ENCODE results near the gene CACNA1E.

Gene CACNA1E

DNA sequence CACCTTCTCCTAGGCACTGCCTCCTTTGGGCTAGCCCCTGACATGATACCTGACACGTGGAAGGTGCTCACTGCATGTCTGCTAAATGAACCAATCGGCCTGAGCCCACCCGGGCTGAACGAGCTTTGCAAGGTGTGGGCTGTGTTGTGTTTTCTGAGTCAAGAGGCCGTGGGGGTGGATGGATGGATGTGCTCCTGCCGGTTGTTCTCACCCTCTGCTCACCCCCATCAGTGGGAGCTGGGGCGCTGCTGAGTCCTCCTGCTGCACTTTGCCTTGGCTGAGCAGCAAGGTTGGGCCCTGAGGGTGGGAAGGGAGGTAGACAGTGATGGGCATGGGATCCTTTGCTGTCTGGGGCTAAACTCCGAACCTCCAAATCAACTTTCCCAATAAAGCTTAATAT, 6.7 kb upstream of the CACNA1E start:
- Mint-ChIP-seq H3K27ac (no peak overlapping the region), H3K9me3 (no peaks in the 10 kb centered on the region), H3K4me1 (peaks cover 12% of the 10 kb centered on the region), H3K4me3 (no peak overlapping the region), H3K36me3 (ENCODE audit: low read depth) (no peaks in the 10 kb centered on the region), H3K27me3 (ENCODE audit: low read depth, poor library complexity) (peaks cover 18% of the 10 kb centered on the region)
- TF ChIP-seq, protein P1, sequence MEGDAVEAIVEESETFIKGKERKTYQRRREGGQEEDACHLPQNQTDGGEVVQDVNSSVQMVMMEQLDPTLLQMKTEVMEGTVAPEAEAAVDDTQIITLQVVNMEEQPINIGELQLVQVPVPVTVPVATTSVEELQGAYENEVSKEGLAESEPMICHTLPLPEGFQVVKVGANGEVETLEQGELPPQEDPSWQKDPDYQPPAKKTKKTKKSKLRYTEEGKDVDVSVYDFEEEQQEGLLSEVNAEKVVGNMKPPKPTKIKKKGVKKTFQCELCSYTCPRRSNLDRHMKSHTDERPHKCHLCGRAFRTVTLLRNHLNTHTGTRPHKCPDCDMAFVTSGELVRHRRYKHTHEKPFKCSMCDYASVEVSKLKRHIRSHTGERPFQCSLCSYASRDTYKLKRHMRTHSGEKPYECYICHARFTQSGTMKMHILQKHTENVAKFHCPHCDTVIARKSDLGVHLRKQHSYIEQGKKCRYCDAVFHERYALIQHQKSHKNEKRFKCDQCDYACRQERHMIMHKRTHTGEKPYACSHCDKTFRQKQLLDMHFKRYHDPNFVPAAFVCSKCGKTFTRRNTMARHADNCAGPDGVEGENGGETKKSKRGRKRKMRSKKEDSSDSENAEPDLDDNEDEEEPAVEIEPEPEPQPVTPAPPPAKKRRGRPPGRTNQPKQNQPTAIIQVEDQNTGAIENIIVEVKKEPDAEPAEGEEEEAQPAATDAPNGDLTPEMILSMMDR (IDR thresholded peaks at IDR 0.05): no peak
- DNase-seq: no peak

DNA sequence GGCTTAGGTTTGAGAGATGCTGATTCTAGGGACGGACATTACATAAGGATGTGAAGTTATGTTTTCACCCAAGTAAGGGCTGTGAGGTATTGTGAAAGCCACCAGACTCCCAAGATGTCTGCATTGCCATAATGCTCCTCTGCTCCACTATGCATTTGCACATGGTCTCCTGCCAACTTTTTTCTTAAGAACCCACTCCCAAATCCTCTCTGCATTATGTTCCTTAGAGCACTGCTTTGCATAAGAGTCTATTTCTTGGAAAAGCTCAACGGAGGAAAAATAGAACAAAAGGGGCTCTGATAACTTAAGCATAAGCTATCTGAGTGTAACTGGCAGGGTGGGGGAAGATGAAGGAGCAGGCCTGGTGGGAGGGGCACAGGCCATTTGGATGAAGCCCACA, 5.0 kb upstream of the CACNA1E start:
- TF ChIP-seq, protein P1 (IDR thresholded peaks at IDR 0.05): no peak
- H3K4me3 Mint-ChIP-seq: no peak overlapping the region
- H3K27me3 Mint-ChIP-seq (ENCODE audit: low read depth, poor library complexity): peaks cover 33% of the 10 kb centered on the region
- DNase-seq: no peak
- no peaks in the 10 kb centered on the region for H3K9me3 Mint-ChIP-seq
- H3K4me1 Mint-ChIP-seq: peaks cover 19% of the 10 kb centered on the region
- no peak overlapping the region for H3K27ac Mint-ChIP-seq
- no peaks in the 10 kb centered on the region for H3K36me3 Mint-ChIP-seq (ENCODE audit: low read depth)

DNA sequence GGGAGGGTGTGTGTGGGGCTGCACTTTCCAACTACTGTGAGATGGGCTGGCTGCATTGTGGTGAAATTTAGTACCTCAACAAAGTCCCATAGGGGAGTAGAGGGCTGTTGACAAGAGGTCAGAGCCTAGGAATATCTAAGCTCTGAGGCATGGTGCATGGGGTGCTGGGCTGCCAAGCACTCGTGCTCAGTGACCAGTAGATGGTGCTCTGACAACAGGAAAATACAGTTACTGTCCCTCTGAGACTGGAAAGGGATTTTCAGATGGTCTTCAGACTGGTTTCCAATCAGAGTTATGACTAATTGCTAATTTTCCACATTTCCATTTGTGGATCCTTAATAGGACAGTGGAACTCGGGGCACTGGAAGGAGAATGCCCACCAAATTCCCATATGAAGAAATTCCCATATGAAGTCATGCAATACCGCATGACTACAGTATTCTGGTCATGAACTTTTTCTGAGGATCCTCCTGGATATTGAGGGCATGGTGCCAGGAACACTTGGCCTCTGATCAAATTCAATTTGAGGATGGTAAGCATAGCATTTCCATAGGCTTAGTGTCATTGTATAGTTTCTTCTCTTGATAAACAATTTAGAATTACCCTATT, 4.1 kb upstream of the CACNA1E start:
- H3K4me1 Mint-ChIP-seq: peaks cover 29% of the 10 kb centered on the region
- peaks cover 43% of the 10 kb centered on the region for H3K27me3 Mint-ChIP-seq (ENCODE audit: low read depth, poor library complexity)
- peak; percentile 50 for DNase-seq
- no peak overlapping the region for H3K4me3 Mint-ChIP-seq
- H3K36me3 Mint-ChIP-seq (ENCODE audit: low read depth): no peaks in the 10 kb centered on the region
- no peak overlapping the region for H3K27ac Mint-ChIP-seq
- TF ChIP-seq, protein P1 (IDR thresholded peaks at IDR 0.05): peak; percentile 71
- no peaks in the 10 kb centered on the region for H3K9me3 Mint-ChIP-seq

DNA sequence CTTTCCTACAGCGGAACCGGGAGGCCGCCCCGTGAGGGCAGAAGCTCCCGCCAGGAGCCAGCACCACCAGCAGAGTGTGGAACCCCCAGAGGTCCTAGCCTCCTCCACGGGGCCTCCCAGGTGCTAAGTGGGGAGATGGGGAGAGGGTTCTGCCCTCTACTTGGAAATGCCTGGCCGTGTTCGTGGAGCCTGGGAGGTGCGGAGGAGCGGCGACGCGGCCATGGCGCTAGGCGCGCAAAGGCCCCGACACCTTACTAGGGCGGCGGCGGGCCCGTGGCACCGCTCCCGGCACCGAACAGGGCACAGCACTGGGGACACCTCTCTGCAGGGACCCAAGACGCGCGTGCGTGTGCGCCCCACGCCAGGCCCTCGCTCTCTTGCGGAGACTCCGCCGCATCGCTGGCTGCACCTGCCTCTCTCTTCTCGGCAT, 1.3 kb upstream of the CACNA1E start:
- DNase-seq: no peak
- no peaks in the 10 kb centered on the region for H3K9me3 Mint-ChIP-seq
- H3K36me3 Mint-ChIP-seq (ENCODE audit: low read depth): no peaks in the 10 kb centered on the region
- TF ChIP-seq, protein P1 (IDR thresholded peaks at IDR 0.05): no peak
- H3K4me3 Mint-ChIP-seq: peak overlapping the region; percentile 82
- H3K27ac Mint-ChIP-seq: no peak overlapping the region
- H3K4me1 Mint-ChIP-seq: peaks cover 47% of the 10 kb centered on the region
- H3K27me3 Mint-ChIP-seq (ENCODE audit: low read depth, poor library complexity): peaks cover 71% of the 10 kb centered on the region

DNA sequence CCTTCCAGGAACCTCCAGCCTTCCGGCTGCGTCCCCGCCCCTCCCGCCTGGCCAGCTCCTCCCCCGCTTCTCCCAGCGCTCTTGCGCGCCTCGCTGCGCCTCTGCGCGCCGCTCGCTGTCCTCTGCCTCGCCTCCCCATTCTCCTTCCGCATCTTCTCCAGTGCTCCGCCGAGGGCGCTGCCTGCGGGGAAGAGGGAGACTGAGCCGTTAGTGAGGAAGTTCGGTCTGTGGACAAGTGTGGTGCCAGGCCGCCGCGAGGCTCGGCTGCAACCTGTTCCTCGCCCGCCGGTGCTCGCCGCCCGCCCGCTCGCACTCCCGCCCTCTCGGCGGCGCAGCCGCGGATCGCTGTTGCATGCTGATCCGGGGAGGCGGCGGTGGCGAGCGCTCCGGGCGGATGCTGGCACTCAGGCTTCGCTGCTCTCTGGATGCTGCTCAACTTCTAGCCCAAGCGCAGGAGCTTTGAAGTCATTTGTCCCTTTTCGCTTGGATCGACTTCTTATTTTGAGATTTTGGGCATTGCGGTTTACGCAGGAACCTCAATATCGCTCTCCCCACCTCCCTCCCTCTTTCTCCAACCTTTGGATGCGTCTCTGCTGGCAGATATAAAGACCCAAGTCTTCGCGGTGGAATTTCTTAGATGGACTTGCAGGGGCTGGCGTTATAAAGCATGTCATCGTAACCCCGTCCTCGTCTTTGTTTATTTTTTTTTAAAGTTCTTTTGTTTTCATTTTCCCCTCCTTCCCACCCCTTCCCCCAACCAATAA, 614 bp upstream of the CACNA1E start:
- TF ChIP-seq, protein P1 (IDR thresholded peaks at IDR 0.05): no peak
- Mint-ChIP-seq H3K27me3 (ENCODE audit: low read depth, poor library complexity) (peaks cover 77% of the 10 kb centered on the region), H3K4me3 (peak overlapping the region; percentile 82), H3K36me3 (ENCODE audit: low read depth) (no peaks in the 10 kb centered on the region), H3K9me3 (no peaks in the 10 kb centered on the region), H3K27ac (no peak overlapping the region), H3K4me1 (peaks cover 40% of the 10 kb centered on the region)
- DNase-seq: peak; percentile 81

All from nephron progenitor cell (in vitro differentiated cells).